ENCODE measurements around the gene DIPK1C.

DIPK1C gene

DNA sequence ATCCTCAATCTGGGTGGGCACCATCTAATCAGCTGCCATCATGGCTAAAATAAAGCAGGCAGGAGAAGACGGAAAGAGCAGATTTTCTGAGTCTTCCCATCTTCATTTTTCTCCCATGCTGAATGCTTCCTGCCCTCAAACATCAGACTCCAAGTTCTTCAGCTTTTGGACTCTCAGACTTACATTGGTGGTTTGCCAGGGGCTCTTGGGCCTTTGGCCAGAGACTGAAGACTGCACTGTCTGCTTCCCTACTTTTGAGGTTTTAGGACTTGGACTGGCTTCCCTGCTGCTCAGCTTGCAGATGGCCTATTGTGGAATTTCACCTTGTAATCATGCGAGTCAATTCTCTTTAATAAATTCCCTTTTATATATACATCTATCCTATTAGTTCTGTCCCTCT is 36.6 kb downstream of the DIPK1C start:
- no peak for DNase-seq (ENCODE audit: low read depth, low spot score)

DNA sequence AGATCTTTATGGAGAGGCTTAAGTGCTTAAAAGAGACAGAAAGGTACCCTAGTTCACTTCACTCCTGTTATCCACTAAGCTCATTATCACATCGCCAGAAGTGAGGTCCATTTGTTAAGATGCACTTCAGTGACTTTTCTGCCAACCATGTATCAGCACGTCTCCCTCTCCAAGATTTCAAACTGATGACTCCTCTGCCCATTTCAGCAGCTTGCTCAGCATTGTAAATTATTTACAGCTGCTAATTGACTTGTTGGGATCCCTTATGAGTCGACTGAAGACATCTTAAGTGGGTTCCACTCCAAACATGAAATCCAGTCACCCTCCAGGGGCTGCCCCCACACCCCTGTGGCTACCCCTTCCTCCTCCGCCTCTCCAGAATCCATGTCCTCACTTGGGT is 37.3 kb downstream of the DIPK1C start:
- DNase-seq (ENCODE audit: low read depth, low spot score) = no peak

DNA sequence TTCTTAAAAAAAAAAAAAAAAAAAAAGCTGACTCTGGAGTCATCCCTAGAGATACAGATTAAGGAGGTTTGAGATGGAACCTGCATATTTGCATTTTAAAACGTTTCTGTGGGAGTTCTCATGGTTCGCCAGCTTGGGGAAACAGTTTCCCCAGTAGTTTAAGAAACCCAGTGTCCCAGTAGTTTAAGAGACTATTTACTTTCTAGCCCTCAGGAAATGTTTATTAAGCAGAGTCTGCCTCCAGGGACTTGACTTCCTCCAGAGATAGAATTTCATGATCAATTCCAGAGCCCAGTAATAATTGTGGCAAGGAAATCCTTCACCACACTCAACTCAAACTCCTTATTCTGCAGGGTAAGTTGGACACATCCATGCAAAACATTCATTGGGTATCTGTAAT is 39.1 kb downstream of the DIPK1C start:
- no peak for DNase-seq (ENCODE audit: low read depth, low spot score)

DNA sequence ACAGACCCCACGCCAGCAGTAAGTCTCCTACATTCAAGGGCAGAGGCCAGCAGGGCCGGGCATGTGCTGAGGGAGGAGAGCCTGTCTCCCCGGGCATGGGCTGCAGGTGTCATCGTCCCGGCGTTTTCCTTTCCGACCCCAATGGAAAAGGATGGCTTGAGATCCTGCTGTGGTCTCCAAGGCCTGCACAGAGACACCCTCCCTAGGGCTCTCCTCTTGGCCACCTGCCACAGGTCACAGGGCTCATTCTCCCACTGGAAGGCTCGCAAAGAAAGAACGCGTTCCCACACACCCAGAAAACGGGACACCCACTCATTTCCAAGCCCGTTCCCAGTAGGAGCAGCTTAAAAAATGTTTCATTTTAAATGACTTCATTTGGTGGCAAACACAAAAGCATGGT is 41.0 kb downstream of the DIPK1C start:
- DNase-seq (ENCODE audit: low read depth, low spot score) = no peak

DNA sequence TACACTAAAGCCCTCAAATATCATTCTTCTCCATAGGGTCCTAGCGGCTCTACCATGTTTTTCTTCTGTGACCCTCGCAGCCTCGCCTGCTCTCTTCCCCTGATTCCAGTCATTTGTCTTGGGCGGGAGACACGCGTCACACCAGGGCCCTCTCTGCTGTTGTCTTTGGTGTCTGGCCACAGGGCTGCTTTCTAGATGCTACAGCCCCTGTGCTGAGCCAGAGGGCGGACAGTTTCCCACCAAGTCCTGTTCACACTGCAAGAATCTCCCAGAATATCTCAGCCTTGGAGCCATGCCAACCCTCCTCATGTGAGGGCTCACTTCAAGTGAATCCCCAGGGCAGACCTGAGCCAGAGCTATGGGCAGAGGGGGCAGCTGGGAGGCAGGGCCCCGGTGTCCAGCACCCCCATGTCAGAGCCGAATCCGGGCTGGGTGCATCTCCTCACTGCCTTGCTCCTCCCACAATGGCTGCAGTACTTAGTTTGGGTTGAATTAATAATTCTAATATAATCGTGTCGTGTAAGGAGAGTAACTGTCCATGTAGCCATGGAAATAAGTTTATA is 42.1 kb downstream of the DIPK1C start:
- DNase-seq (ENCODE audit: low read depth, low spot score) = no peak

DNA sequence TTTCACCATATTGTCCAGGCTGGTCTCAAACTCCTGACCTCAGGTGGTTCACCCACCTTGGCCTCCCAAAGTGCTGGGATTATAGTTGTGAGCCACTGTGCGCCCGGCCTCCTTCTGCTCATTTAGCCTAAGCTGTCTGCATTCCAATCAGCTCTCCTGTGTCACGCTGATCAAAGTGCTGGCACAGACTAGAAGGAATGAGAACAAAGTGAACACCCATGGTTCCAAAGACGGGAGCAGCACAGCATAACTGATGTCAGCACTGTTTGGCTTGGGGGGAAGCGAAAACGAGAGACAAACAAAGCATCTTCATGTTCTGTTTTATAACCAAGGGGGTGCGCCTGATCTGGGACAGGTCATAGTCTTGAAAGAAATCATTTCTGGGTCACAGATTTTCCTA is 43.3 kb downstream of the DIPK1C start:
- DNase-seq (ENCODE audit: low read depth, low spot score) = no peak

DNA sequence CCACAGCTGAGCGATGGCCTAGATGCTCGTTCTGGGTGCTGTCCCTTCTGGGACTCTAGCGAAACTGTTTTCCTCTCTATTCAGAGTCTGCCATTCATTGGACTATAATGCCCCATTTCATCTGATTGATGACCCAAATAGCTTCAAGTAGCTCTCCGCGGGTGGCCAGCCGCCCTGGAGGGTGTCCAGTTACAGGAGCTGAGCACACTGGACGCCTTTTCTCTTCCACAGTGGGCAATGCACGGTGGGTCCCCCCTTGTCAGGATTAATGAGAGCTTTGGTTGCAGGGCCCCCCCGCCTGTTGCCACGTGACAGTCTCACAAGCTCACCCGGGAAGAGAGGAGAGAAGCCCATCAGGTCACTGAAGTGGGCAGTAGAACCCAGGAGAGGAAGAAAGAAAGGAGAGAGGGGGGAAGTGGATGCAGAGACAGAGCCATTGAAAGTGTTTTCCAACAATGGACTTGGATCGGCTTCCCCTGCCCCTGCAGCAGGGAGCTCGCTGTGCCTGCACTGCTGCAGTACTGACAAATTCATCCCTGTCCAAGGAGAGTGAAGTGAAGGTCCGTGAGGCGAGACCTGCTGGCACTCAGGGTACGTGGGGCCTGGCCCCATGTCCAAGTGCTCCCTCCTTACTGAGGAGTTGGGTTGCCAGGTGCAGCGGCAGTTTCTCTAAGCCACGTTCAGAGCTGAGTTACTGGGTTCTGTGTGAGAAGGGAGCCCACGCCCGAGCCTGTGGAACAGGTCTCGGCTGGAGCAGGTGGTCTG is 44.8 kb downstream of the DIPK1C start:
- DNase-seq (ENCODE audit: low read depth, low spot score) = no peak

DNA sequence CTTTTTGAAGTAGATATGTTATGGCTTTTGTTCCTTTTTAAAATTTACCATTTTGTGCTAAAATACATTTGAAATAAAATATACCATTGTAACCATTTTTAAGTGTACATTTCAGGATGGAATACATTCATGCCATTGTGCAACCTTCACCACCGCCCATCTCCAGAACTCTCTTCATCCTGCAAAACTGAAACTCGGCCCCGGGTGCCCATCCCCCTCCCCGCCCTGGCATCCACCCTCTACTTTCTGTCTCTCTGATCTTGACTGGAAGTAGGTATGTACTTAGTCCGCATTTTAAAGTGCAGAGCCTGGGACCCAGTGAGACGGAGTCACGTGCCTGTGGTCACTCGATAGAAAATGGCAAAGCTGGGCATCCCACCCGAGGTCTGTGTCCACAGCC is 45.6 kb downstream of the DIPK1C start:
- no peak for DNase-seq (ENCODE audit: low read depth, low spot score)

DNA sequence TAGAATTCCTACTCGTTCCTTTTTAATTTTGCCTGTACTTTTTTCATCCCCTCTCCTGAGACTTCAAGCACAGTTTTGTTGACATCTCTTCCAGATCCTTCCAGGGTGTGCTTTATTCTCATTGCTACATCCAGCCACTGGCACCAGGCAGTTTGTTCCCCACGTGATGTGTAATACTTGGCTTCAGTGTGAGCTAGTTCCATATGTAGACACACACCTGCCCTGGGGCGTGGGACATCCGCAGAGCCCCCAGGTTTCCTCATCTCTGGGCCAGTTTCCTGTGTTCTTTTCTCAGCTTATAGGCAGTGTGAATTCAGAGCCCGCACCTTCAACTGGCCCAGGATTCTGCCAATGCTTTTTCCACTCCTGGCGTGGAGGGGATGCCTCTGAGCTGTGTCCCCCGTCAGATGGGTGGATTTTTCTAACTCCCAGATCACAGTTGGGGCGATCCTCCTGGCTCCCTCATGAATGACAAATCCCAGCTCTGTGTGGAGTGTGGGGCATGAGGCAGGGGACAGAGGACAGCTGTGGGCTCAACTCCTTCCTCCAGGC is 46.6 kb downstream of the DIPK1C start:
- DNase-seq (ENCODE audit: low read depth, low spot score) = no peak

DNA sequence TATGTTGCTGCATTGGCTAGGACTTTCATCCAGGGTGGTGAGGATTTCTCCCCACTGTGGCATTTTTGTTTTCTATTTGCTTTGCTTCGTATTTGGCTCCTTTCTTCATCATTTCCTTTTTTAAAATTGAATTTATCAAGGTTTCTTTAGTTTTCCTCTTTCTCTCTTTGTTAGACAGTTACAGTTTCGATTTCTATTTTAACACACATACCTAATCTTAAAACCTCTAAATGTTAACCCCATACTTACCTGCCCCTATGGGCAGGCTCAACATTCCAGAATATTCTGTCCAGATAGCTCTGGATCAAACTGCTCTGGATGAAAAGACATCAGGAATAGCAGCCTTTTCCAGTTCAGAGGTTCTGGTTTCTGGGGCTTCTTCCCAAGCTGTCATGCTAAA is 49.2 kb downstream of the DIPK1C start:
- DNase-seq (ENCODE audit: low read depth, low spot score) = no peak

DNA sequence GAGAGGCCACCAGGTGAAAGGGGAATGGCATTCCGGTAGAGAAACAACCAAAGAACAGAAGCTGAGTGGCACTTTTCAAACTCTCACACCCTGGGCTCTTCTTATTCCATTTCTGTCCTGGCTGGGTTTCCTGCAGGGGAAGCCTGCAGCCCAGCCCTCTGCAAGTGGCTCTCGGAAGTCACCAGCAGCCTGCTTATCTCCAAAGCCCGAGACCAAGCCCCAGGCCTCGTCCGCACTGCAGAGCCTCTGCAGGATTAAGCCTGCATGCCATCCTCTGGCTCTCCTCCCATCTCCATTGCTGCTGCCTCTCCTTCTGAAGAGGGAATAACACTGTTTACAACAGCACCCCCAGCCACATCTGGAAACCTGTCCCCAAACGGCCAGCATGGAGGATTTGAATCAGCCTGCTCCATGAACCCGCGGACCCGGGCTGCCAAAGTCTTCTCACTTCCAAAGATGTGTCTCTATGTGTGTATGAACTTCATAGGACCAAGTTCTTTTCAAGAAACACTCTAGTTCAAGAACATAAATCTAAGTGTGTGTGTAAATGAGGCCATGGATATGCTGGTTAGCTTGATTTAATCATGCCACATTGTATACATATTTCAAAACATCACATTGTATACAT is 54.2 kb downstream of the DIPK1C start:
- no peak for DNase-seq (ENCODE audit: low read depth, low spot score)

DNA sequence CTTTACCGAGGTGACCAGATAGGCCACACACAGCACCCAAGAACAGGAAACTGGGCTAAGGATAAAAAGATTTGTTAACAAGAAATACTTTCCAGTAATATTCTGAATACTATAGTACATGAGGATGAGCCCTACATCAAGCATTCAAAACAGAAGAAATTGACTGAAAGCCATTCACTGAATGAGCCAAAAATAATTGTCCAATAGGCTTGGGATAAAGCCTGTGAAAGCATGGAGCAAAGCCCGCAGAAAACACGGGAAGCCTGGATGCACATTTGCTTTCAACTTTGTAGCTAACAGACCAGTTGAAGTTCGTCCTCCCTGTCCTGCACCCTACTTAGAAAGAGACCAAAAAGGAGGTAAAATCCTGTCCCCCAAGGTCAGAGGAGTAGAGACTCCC is 56.3 kb downstream of the DIPK1C start:
- no peak for DNase-seq (ENCODE audit: low read depth, low spot score)

DNA sequence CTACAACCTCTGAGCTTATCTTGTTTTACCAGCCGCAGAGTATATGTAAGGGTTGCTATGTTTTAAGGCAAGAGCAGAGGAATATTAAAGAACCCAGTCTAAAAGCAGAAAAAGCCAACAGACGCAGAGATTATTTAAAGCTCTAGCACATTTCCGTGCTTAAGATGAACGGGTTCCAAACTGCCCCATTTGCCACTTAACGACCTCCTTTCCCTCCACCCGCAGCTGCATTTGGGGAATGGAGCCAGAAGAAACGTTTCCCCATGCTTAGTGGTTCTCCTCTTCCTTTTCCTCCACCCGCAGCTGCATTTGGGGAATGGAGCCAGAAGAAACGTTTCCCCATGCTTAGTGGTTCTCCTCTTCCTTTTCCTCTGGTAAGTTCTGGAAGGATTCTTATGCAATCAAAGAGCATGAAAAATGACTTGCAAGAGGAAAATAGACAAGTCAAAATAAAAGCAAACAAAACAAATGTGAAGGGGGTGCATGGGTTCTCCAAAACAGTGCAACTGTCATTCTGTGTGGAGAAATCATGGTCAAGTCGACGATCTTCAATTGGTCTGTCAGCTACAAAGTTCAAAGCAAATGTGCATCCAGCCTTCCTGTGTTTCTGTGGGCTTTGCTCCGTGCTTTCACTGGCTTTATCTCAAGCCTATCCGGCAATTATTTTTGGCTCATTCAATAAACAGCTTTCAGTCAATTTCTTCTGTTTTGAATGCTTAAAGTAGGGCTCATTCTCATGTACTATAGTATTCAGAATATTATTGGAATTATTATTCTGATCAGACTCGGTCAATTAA is 57.8 kb downstream of the DIPK1C start:
- DNase-seq (ENCODE audit: low read depth, low spot score) = no peak

DNA sequence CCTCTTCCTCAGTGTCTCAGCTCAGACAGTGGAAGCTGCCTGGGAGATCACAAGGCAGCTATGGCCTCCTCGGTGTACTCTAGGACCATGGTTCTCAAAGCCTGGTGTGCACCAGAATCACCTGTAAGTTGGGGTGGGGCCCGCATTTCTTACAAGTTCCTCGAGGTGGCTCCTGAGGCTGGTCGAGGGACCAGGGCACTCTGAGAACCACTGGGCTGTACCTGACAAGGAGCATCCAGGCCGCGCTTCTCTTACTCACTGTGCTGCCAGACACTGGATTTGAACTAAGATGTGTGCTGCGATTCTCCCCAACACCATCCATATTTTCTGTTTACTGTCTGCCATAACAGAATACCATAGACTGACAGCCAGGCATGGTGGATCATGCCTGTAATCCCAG is 59.5 kb downstream of the DIPK1C start:
- DNase-seq (ENCODE audit: low read depth, low spot score) = no peak

DNA sequence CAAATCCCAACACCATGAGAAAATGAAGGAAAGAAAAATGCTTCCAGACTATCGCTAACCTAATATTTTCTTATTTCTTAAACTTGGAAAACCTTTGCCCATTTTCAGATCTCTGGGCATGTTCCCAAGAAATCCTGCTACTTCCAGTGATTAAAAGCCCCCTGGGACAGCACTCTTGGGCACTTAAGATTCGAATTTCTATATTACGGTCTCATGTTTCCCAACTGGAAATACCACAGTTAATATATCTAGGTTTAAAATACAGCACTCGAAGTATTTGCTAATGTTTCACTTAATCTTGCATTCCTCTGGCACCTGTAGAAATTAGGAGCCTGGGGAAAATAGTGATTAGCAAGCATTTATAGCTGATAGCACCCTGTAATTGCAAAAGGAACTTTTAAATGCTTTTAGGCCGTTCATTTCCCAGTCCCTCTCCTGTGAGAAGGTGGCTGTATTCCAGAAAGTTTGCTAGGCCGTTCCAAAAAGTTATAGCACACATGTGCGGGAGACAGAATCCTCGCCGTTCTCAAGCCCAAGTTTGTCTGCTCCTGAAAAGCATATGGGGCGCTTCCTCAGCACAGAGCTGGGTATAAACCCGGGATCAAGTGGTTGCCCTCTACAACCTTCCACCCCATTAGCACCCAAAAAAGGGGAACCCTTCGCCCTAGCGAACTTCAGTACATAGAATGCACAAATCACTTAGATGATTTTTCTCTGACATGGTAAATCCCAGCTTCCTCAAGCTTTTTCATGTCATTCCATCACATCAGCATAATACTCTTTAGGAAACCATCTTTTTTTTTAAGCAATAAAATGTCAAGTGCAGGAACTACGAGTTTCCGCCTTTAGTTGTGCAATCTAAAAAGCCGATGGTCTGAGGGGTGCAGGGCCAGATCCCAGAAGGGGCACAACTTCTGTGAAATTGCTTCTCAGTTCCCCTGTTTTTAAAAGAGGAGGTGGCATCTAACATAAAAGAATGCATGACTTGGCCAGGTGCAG is 60.6 kb downstream of the DIPK1C start:
- DNase-seq (ENCODE audit: low read depth, low spot score) = no peak

DNA sequence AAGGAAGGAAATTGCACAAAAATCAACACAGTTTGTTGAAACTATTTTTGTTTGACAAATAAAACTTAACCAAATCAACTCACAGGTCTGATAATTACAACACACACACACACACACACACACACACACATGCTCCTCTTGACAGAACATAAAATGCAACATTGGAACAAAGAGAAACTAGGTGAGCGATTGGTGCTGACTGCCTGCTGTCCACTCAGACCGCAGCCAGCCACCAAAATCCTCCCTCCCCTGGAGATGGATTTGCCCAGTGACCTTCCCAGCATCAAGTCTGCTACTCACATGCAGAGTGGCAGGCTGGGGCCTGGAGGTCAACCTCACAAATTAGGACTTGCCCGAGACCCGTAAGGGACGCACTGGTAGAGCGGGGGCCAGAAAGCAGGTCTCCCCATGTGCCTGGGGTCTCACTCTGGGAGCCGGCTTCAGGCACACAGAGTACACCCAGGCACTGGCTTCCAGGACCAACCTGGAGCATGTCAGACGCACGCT is 61.4 kb downstream of the DIPK1C start:
- no peak for DNase-seq (ENCODE audit: low read depth, low spot score)

DNA sequence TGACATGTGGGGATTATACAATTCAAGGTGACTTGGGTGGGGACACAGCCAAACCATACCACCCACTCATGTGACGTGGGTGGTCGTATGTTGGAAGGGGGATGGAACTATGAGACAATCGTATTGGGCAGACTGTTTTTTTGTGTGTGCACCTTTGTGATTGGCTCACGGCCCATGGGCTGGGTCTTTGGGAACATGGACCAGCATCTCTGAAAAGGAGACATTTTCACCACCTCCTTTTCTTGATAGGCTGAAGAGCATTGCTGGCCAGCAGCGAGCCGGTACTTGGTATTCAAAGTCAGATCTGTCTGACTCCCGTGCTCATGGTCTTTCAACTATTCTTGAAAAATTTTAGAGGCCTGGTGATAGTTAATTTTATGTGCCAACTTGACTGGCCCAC is 62.1 kb downstream of the DIPK1C start:
- DNase-seq (ENCODE audit: low read depth, low spot score) = no peak

DNA sequence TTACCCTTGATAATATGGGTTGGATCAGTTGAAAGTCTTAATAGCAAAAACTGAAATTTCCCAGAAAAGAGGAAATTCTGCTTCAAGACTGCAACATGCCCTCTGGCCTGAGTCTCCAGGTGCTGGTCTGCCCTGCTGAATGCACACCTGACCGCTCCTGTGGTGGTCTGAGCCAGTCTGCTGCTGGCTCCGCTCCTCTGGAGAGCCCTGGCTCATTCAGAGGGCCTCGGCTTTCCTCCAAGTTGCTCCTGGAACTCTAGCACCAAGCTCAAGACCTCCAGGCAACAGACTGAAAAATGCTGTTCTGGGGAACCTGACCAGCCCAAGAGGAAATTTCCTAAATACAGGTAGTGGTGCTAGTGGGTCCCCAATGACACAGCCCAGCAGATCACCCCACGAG is 64.8 kb downstream of the DIPK1C start:
- no peak for DNase-seq (ENCODE audit: low read depth, low spot score)

DNA sequence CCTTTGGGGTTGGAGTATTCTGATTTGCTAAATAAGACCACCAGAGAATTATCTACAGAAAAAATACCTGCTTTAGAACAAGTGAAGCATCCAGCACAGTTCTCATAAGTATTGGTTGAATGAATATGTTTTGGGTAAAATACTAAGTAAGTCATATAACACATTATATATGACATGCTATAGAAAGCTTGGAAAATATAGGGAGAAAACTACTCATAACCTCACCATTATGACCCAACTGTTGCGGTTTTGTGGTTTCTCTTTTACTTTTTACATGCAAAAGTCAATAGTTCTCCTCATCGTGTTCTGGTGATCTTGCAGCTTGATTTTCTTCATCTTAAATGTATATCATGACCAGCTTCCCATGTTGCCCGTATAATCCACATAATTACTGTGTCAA is 66.2 kb downstream of the DIPK1C start:
- DNase-seq (ENCODE audit: low read depth, low spot score) = no peak

DNA sequence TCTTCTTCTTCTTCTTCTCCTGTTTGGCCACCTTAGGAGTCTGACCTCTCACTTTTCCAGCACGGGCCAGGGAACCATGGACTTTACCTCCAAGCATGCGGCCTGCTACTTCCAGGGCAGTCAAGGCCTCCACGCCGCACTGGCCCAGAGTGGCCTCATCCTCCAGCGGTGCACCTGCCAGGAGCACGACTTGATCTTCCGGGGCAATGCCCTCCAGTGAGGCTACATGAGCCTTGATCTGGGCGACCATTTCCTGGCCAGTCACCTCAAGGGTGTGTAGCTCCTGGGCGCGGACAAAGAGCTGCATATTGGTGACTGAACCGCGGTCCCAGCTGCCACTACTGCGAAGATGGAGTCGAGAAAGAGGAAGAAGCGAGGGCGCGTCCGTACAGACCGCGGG is 67.1 kb downstream of the DIPK1C start:
- no peak for DNase-seq (ENCODE audit: low read depth, low spot score)

Measured in smooth muscle cell of the brain vasculature (primary cell).